HG02763 (cell line): ENCODE results near the gene SCGN.

Source experiments
- ATAC-seq: cut with Tn5 transposase; IDR thresholded peaks from one replicate; pipeline ENCODE4 v1.9.1; 2021; ENCODE audit warnings: mild to moderate bottlenecking, moderate library complexity; ENCODE audit not compliant: unreplicated experiment

Gene SCGN

DNA sequence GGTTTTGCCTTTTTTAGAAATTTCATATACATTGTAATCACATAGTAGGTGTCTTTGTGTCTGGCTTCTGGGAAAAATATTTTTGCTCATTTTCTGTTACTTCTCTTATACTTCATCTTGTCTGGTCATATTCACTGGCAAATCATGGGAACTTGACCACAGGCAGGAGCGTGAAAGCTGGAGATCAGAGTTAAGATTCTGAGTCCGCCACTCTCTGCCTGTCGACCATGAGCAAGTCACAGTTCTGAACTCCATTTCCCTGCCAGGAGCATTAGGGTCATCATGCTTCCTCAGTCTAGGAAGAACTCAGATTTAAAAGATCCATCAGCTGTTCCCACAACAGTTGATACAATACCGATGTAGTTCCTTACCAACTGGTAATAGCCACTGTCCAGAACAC, 12.4 kb upstream of the SCGN start:
- ATAC-seq, result no peak

DNA sequence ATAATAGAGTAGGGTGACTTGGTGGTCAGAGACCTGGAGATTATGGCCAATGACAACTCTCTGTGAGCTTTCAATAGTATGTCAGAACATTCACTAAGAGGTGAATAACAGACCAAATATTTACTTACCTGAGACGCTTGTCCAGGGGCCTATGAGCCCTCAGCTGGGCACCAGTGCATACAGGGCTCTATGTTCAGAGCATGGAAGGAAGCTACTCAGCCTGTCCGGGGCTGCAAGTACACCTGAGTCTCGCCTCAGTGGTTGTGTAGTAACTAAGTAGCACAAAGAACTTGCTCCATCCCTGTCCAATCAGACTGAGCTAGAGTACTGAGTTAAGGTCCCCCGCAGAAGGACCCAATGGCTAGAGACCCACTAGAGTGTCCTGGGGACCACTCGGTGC, 11.6 kb upstream of the SCGN start:
- ATAC-seq, result no peak

DNA sequence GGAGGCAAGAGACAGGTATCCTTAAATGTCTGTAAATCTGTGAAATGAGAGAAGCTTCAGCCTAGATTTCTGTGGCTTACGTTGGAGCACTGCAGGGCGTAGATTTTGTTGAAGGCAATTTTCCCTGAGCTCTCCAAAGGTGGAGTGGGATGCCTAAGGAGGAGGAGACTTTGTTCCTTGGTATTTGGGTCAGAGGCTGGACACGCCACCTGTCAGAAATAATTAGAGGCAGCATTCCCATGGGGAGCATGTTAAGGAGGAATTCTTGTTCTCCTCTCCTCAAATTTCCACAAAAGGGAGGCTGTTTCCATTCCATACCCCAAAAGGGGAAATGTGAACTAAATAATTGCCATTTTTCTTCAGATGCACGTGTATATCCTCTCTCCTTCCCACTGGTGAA, 11.1 kb upstream of the SCGN start:
- no peak for ATAC-seq

DNA sequence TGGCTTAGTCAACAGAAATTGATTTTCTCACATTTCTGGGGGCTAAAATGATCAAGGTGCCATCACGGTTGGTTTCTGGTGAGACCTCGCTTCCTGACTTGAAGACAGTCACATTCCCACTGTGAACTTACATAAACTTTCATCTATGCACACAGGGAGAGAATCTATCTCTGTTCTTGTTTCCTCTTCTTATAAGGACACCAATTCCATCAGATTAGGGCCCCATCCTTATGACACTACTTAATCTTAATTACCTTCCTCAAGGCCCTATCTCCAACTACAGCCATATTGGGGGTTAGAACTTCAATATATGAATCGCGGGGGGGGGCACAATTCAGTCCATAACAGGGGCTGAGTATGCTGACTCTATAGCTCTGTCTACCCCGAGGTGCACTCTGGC, 10.6 kb upstream of the SCGN start:
- no peak for ATAC-seq

DNA sequence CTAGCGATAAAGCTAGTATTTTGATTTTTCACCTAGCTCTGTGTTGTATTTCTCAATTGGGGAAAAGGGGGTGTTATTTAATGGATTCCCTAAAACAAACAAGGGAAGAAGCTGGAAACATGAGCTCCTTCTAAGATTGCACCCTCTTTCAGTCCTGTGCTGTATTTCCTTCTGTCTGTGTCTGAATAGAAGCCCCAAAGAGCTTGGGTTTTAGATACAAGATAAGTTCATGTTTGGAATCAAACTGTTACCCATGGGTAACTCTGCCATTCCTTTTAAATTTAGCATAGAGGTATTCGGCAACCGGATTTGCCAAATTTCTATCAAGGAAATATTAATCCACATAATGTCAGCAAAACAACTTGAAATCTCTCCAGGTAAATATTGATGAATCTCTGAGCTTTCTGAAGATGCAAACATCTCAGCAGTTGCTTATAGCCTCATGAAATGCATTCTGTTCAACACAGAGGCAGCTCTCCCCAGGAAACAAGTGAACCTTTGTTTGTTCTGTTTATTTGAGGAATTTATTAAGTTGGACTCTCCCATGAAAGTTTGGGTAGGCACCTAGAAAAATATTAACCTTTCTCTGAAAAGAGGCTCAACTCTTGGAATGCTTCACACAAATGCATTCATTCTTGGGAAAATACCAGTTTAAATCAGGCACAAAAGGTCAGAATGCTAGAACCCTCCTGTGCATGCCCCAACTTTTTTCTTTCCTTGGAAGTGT, 9.9 kb upstream of the SCGN start:
- ATAC-seq, result no peak

DNA sequence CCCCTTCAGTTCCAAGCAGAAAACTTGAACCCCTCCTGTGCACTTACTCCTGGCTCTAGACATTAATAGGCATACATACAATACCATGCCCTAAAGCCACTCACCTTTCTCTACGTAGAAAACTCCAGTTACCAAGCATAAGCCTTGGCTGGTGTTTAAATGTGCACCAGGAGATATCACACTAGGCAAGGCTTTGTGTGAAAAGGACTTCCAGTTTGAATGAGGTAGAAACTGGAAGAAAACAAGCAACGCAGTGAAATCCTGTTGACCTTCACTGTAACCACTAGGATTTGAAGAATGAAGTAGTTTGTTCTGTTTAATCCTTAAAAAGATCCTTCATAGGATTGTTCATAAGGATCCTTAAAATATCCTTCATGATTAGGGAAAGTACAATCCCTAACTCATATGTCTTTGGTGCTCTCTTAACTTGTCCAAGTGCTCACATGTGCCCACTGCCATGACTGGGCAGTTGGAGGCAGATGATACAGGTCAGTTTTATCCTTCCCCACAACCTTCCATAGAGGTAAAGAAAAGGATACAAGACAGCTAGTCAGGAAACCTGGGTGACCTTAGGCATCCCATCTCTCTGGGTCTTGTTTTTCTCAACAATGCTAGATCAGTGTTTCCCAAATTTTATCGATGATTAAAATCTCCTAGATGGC, 9.2 kb upstream of the SCGN start:
- ATAC-seq, result no peak

DNA sequence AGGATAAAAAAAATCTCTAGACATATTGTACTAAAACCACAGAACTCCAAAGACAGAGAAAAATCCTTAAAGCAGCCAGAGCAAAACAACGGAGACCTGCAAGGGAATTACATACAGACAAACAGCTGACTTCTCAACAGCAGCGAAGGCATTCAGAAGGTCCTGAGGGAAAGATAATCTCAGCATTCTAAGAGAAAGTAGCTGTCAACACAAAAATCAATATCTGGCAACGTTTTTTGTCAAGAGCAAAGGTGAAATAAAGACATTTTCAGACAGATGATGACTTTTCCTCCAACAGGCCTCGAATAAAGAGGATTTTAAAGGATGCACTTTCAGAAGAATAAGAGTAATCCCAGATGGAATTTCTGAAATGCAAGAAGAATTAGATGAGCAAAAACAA, 6.1 kb upstream of the SCGN start:
- ATAC-seq, result no peak

DNA sequence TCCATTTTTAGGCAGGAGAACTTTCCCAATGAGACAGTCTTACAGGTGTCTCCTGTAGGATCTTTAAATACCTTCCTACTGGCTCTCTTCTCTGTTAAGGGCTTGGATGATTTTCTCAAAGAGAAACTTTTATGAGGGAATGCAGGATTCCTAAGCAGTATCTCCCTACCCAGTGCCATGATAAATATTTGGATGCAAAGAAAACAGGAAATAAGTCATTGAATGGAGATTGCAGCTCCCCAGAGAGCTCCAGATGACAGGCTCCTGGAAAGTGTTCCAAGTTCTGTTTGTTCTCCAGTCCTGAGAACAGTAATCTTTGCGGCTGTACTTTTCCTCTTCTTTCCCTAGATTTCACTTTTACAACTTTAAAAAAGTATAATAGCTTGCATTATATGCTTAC, 2.4 kb upstream of the SCGN start:
- ATAC-seq, result no peak

DNA sequence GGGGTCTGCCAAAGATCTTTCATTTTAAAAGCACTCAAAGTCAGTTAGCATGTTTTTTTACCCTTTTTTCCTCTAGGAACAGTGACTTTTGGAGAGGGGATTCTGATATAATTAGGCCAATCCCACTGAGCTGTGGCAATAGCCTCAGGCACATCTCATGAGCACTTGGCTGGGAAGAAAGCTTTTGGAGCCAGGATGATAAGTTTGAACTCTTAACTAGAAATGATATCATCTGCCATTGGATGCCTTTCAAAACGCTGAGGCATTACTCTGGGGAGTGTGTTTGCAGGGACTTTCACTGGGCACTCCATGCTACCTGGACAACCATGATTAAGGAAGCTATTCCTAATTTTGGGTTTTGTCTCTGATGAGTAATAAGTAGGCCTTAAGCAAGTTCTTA, 3.7 kb downstream of the SCGN start:
- ATAC-seq, result no peak

DNA sequence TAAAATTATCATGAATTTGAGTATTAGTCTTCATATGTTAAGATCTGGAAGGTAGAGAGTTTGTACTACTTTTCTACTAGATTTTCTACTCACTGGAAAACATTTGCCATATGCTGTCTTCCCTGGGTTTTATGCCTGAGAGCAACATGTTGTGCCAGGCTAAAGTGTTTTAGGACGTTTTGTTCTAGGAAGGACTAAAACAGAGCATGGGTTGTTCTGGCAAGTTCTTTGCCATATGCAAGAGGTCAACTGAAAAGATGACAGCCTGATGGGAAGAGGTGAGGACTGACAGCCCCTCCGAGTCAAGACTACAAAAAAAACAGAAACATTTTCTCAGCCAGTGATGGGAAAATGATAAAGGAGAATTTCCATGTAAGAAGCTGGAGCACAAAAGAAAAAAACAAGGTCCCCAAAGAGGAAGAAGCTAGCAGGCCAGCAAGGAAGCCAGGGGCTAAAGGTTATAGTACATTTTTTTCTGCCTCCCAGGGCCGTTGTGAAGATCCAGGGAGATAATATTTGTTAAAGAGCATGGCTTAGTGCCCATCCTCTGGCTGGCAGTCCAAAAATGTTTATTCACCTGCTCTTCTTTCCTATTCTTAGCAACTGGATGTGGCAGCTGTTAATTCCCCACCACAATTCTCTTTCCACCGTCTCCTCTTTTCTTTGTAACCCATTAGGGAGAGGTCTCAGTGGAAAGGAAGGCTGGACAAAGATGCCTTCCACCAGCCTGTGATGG, 7.8 kb downstream of the SCGN start:
- ATAC-seq, result no peak

DNA sequence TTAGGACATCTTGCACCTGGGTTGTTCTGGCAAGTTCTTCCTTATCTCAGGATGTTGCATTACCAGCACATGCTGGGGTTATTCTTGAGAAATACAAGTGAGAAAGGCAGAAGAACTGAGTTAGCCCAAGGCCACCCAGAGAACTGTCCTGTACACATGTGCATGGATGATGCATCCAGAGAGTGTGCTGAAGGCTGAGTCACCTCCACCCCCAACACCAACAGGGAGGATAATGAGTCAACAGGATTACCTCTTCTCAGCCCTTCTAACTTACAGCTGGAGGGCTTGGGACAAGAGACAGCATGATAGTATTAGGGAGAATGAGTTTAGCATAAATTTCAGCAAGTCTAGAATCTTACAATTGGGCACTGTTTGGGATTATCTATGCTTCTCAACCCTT, 8.5 kb downstream of the SCGN start:
- no peak for ATAC-seq

DNA sequence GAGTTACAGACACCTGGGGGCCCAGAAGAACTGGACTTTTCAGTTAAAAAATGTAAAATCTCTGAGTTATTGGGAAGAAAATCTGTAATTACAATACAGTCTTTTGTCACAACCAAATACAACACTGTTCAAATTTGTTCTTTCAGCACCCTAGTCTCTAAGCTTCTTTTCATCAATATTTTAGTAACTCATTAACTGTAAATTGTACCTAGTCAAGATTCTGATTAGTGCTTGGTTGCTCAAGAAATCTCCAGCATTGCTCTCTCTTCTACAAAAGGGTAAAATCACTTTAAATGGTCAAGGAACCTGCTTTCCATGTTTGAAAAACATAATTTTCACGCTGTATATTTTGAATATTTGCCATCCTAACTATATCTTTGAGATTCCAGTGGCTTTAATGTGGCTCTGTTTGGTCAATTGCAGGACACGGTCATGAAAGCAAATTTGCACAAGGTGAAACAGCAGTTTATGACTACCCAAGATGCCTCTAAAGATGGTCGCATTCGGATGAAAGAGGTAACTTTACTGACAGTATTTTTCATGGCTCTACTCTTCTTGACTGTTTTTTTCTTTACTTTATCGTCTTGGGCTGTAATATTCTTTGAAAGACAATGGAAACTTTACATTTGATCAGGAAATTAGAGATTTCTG, 9.2 kb downstream of the SCGN start:
- no peak for ATAC-seq

DNA sequence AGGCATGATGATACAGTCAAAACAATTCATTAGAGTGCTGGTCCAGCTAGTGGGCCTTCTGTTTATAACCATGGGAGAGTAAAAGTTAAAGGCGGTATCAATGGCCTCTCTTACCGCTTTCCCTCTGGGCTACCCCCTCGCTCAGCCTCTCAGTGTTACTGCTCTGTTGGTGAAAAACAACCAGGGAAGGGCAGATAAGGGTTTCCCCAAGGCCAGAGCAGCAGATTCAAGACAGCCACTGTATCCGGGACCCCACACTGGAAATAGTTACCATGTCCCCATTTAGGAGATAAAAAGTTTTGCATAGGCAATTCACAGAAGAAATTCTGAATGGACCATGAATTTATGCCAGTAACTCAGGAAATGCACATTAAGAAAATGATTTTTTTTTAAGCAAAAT, 13.4 kb downstream of the SCGN start:
- ATAC-seq, result no peak

DNA sequence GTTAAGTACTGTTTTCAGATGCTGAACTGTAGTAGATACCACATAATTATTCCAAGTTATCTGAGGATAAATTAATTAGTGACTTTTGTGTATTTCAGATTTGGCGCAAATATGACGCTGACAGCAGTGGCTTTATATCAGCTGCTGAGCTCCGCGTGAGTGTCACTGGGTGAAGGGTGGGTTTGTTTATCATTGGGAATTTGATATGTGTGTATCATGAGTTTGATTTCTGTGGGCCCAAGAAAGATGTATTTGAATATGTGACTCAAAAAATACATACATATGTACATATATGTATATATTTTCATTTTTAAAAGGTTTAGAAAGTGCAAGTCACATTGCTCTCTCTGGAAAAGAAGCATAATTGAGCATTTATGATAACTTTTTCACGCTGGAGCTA, 17.4 kb downstream of the SCGN start:
- no peak for ATAC-seq

DNA sequence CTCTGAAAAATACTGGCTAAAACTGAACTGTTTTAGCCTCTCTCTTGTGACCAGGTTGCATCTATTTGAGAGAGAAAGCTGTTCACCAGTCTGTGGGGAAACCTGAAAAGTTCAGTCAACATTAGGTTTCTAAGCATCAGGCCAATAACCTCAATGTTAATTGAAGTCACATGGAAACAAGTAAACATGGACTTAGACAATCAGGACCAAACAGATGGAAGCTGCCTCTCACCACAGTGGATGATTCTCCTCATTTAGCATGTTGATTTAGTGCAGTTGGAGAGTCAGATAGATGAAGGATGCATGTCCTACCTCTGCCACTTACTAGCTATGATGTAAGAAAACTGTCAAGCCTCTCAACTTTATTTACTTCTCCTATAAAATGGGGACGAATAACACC, 18.2 kb downstream of the SCGN start:
- no peak for ATAC-seq

DNA sequence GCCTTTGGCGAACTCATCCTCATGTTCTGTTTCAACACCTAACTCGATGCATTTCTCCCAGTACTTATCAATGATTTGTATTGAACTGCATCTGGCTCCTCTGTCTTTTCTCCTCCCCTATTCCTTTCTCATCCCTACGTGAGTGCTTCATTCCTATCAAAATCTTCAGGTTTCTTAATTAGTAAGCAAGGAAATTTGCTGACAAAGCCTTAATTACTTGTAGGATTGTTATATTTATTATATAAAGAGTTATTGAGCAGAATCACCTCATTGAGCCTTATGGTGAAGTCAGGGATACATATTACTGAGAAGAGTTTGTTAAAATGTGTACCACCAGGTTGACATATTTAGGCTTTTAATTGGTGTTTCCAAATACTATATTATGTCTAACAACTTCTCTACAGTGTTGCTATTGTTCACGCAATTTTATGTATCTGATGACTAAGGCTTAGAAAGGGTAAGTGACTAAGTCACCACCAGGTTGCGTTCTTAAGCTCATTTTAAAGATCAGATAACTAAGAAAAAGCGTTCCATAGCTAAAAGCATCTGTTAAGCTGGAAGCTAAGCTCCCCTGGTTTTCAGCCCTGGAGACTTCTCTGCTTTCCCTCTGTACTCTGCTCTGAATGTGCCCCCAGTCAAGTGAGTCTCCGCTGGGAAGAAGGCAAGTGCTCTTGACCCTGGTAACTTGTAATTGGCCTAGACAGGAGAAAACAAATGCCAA, 18.9 kb downstream of the SCGN start:
- no peak for ATAC-seq

DNA sequence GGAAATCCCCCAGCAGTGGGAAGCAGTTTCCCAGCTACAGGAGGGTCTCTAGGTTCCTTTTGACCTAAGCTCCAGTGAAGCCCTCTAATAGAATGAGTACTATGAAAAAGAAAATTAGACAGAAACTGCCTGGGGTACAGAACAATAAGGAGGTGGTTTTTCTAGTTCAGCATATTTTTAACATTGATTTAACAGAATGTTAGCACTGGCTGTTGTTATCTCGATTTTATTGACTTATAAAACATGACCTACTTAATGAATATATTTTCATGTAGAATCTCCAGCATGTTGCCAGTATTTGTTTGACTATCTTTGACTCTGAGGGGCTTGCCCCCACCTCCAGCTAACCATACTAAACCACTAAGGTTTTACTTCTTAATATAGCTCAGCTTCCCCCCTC, 19.6 kb downstream of the SCGN start:
- ATAC-seq, result no peak

DNA sequence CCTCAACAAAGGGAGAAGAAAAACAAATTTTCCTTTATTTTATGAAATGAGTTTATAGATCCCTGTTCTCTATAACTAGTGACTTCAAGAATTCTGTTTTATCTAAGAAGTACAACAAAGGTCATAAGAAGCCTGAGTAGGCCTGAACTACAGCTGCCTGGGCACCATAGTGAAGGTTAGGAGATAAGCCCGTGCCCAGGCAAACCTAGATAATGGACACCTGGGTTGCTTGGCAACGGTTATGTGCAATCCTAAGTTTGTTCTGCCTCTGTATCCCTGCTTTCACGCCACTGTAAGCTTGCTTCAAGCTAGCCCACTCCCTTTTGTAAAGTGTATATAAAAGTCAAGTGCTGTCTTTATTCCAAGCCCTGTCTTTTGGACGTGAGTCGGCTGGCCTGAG, 23.2 kb downstream of the SCGN start:
- ATAC-seq, result no peak

DNA sequence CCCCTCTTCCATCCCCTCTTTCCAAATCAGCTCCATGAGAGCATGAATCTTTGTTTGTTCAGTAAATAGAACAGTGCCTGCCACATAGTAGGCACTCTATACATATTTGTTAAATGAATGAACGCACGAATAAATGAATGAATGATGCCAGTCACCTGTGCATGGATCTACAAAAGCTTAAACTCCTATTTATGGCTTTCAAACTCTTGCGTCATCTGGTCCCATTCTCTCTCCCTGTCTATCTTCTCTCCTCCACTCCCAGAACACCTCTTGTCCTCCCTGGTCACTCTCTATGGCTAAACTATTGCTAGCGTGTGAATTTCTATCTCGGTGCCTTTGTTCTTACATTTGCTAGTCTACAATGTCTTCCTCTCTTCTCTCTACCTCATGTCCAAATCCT, 24.8 kb downstream of the SCGN start:
- no peak for ATAC-seq

DNA sequence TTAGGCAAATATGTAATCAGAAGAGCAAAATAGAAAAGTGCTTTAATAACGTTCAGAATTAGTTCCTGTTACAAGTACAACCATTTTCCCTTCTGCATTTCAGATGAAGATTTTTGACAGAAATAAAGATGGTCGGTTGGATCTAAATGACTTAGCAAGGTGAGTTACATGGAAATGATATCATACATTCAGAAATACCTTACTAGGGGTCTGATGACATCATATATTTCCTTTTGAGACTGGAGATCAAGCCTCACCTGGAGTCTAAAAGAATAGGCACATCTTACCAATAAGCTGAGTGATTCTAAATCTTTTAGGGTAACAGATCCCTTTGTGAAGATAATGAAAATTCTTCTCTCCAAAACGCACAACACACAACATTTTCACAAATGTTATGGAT, 29.8 kb downstream of the SCGN start:
- no peak for ATAC-seq

DNA sequence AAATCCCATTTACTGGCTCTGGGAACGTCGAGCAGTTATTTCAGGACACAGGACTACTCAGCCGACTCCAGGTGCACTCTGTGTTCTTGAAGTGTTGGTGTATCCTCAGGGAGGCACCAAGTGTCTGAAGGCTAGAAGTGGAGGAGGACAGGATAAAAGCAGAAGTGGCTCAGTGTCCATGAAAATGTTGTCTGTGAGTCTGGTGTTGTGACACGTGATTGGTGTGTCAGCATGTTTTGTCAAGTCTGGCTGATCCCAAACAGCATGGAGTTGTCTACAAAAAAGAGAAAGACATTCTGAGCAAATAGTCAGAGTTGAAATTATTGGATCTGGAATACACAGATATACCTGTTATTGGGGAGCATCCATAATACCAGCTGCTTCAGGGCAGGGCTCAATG, 30.3 kb downstream of the SCGN start:
- ATAC-seq, result no peak
